Measurements from ENCODE around the gene IL11.
A peak's percentile ranks its signal among the peaks of the same experiment; 100 is the strongest.
"Not testable (repeated sequence)": the region's sequence is repeated elsewhere in the genome, so short reads cannot be mapped to it uniquely, and the experiment has no call there.

The IL11 gene

GRCh38 chr19:55408533-55408872 is 38.2 kb upstream of the IL11 start:
- H3K4me2 ChIP-seq (ENCODE audit: low read length), result peak overlapping the region; percentile 100
- H3K27me3 ChIP-seq (ENCODE audit: control insufficient read depth, insufficient read depth, low read length), result no peaks in the 10 kb centered on the region
- H2AFZ ChIP-seq, result peak overlapping the region; percentile 87
- peak overlapping the region; percentile 89 for H3K4me3 ChIP-seq (ENCODE audit: low read depth, low read length)
- peak overlapping the region; percentile 94 for H3K27ac ChIP-seq
- H3K9me3 ChIP-seq (ENCODE audit: control insufficient read depth, low read length), result no peaks in the 10 kb centered on the region
- peaks cover 4% of the 10 kb centered on the region for H3K4me1 ChIP-seq
- TF ChIP-seq CTCF (IDR thresholded peaks at IDR 0.05), result no peak
- no peaks in the 10 kb centered on the region for H3K36me3 ChIP-seq (ENCODE audit: control insufficient read depth, insufficient read depth, low read length)
- H3K79me2 ChIP-seq, result peaks cover 11% of the 10 kb centered on the region
- no peak overlapping the region for H3K9ac ChIP-seq

- no peaks in the 10 kb centered on the region for H3K27me3 ChIP-seq (ENCODE audit: control insufficient read depth, insufficient read depth, low read length)
- peak overlapping the region; percentile 89 for H3K4me3 ChIP-seq (ENCODE audit: low read depth, low read length)
- H3K4me2 ChIP-seq (ENCODE audit: low read length), result peak overlapping the region; percentile 100
- H3K36me3 ChIP-seq (ENCODE audit: control insufficient read depth, insufficient read depth, low read length), result no peaks in the 10 kb centered on the region
- peak overlapping the region; percentile 94 for H3K27ac ChIP-seq
- peaks cover 11% of the 10 kb centered on the region for H3K79me2 ChIP-seq
- no peak for TF ChIP-seq CTCF (IDR thresholded peaks at IDR 0.05)
- H2AFZ ChIP-seq, result peak overlapping the region; percentile 87
- no peaks in the 10 kb centered on the region for H3K9me3 ChIP-seq (ENCODE audit: control insufficient read depth, low read length)
- no peak overlapping the region for H3K9ac ChIP-seq
- peaks cover 4% of the 10 kb centered on the region for H3K4me1 ChIP-seq
Observed at GRCh38 chr19:55407800-55408532, 37.7 kb upstream of the IL11 start.

GRCh38 chr19:55407550-55407799 is 37.2 kb upstream of the IL11 start, which contains the start of gene UBE2S:
UBE2S (minus strand) TSS chr19:55407788; CDS start chr19:55407589, 199 bp downstream.
- H3K36me3 ChIP-seq (ENCODE audit: control insufficient read depth, insufficient read depth, low read length); H3K4me1 ChIP-seq; H3K9me3 ChIP-seq (ENCODE audit: control insufficient read depth, low read length); H3K27me3 ChIP-seq (ENCODE audit: control insufficient read depth, insufficient read depth, low read length): not testable (repeated sequence)
- Histone ChIP-seq H3K4me3 (ENCODE audit: low read depth, low read length) (peak within 1 kb of the TSS; percentile 89), H3K4me2 (ENCODE audit: low read length) (peak within 1 kb of the TSS; percentile 100), H3K79me2 (peaks cover 11% of the 10 kb centered on the region), H2AFZ (peak within 1 kb of the TSS; percentile 87), H3K9ac (peak within 1 kb of the TSS; percentile 74), H3K27ac (peak within 1 kb of the TSS; percentile 94)

- TF ChIP-seq CTCF (IDR thresholded peaks at IDR 0.05), result no peak
- Histone ChIP-seq H3K9me3 (ENCODE audit: control insufficient read depth, low read length) (no peaks in the 10 kb centered on the region), H3K79me2 (peaks cover 11% of the 10 kb centered on the region), H3K27me3 (ENCODE audit: control insufficient read depth, insufficient read depth, low read length) (no peaks in the 10 kb centered on the region), H3K9ac (peak overlapping the region; percentile 74), H3K4me3 (ENCODE audit: low read depth, low read length) (peak overlapping the region; percentile 89), H3K27ac (peak overlapping the region; percentile 94), H3K36me3 (ENCODE audit: control insufficient read depth, insufficient read depth, low read length) (no peaks in the 10 kb centered on the region), H3K4me1 (peaks cover 4% of the 10 kb centered on the region), H2AFZ (peak overlapping the region; percentile 87), H3K4me2 (ENCODE audit: low read length) (peak overlapping the region; percentile 100)
Observed at GRCh38 chr19:55406826-55407549, 36.7 kb upstream of the IL11 start.

GRCh38 chr19:55406091-55406825 is 36.0 kb upstream of the IL11 start:
- Histone ChIP-seq H3K9me3 (ENCODE audit: control insufficient read depth, low read length) (no peaks in the 10 kb centered on the region), H3K27me3 (ENCODE audit: control insufficient read depth, insufficient read depth, low read length) (no peaks in the 10 kb centered on the region), H3K79me2 (peaks cover 11% of the 10 kb centered on the region), H3K4me1 (peaks cover 4% of the 10 kb centered on the region), H3K27ac (no peak overlapping the region), H3K4me2 (ENCODE audit: low read length) (peak overlapping the region; percentile 100), H3K9ac (no peak overlapping the region), H3K4me3 (ENCODE audit: low read depth, low read length) (no peak overlapping the region), H2AFZ (no peak overlapping the region), H3K36me3 (ENCODE audit: control insufficient read depth, insufficient read depth, low read length) (no peaks in the 10 kb centered on the region)
- no peak for TF ChIP-seq CTCF (IDR thresholded peaks at IDR 0.05)

All from parathyroid adenoma (tissue), 2 donors.